ENCODE measurements around the gene ARHGEF26.

GRCh38 chr3:154274348-154274747, 153.2 kb downstream of the ARHGEF26 start:
- TF ChIP-seq REST (IDR thresholded peaks at IDR 0.05; ENCODE audit: low read depth) (no peak), CTCF (IDR thresholded peaks at IDR 0.05 in 2 of 3, conservative IDR thresholded peaks at IDR 0.05 in 1 of 3; ENCODE audit: borderline replicate concordance in 1 of 3, insufficient read depth in 1 of 3, low read depth in 2 of 3, low read length in 2 of 3) (no peak), SIN3A (IDR thresholded peaks at IDR 0.05; ENCODE audit: low read depth) (no peak), MAX (IDR thresholded peaks at IDR 0.05) (no peak), ZFX (IDR thresholded peaks at IDR 0.05) (no peak)

Measured in HCT116 (cell line).